ENCODE data around the gene TASP1. TPM values are rescaled to one million over a fixed set of nuclear protein-coding genes. Genes with fewer than 3 reads are reported as not detected.

The TASP1 gene
- total and polyA plus RNA-seq, 8 donors, result 2.9 to 33.8 (median 6.9) TPM

- Histone ChIP-seq H3K4me3 (no peak overlapping the region), H3K4me1 (peaks cover 0 to 2% (median 0%) of the 10 kb centered on the region in 4 donors), H3K27ac (no peak overlapping the region), H3K27me3 (no peaks in the 10 kb centered on the region), H3K9me3 (peaks cover 0 to 3% (median 0%) of the 10 kb centered on the region in 4 donors), H3K36me3 (peaks cover 0 to 6% (median 2%) of the 10 kb centered on the region in 4 donors)
- TF ChIP-seq EP300 (IDR thresholded peaks at IDR 0.05) (no peak), POLR2A (IDR thresholded peaks at IDR 0.05) (no peak), POLR2AphosphoS5 (IDR thresholded peaks at IDR 0.05) (no peak)
- TF ChIP-seq, protein P1, sequence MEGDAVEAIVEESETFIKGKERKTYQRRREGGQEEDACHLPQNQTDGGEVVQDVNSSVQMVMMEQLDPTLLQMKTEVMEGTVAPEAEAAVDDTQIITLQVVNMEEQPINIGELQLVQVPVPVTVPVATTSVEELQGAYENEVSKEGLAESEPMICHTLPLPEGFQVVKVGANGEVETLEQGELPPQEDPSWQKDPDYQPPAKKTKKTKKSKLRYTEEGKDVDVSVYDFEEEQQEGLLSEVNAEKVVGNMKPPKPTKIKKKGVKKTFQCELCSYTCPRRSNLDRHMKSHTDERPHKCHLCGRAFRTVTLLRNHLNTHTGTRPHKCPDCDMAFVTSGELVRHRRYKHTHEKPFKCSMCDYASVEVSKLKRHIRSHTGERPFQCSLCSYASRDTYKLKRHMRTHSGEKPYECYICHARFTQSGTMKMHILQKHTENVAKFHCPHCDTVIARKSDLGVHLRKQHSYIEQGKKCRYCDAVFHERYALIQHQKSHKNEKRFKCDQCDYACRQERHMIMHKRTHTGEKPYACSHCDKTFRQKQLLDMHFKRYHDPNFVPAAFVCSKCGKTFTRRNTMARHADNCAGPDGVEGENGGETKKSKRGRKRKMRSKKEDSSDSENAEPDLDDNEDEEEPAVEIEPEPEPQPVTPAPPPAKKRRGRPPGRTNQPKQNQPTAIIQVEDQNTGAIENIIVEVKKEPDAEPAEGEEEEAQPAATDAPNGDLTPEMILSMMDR (IDR thresholded peaks at IDR 0.05), result no peak
- DNase-seq, result no peak
- intact Hi-C loops (cut with DNase I; ENCODE audit: low total_unique reads), result no loop called here
Observed at GRCh38 chr20:13469262-13469661, 169.5 kb downstream of the TASP1 start.

- H3K4me3 ChIP-seq, result no peak overlapping the region
- no peaks in the 10 kb centered on the region for H3K27me3 ChIP-seq
- H3K9me3 ChIP-seq, result peaks cover 0 to 3% (median 0%) of the 10 kb centered on the region in 4 donors
Observed at GRCh38 chr20:13468166-13468565, 170.6 kb downstream of the TASP1 start.

GRCh38 chr20:13464702-13465101 is 174.0 kb downstream of the TASP1 start:
- Histone ChIP-seq H3K27me3 (no peaks in the 10 kb centered on the region), H3K9me3 (no peaks in the 10 kb centered on the region), H3K27ac (no peak overlapping the region), H3K4me3 (no peak overlapping the region), H3K4me1 (peaks cover 0 to 6% (median 0%) of the 10 kb centered on the region in 4 donors), H3K36me3 (peaks cover 0 to 11% (median 2%) of the 10 kb centered on the region in 4 donors)
- TF ChIP-seq POLR2AphosphoS5 (IDR thresholded peaks at IDR 0.05) (no peak), EP300 (IDR thresholded peaks at IDR 0.05) (no peak), POLR2A (IDR thresholded peaks at IDR 0.05) (no peak)
- TF ChIP-seq, protein P1 (IDR thresholded peaks at IDR 0.05), result no peak
- DNase-seq, result no peak
- intact Hi-C loops (cut with DNase I; ENCODE audit: low total_unique reads), result no loop called here
- 89 to 97% (median 94%) methylated on average over 3 of the region's 3 CpGs for WGBS, 5 donors

More at GRCh38 chr20:13468166-13468565, 170.6 kb downstream of the TASP1 start:
- Histone ChIP-seq H3K4me1 (peaks cover 0 to 6% (median 0%) of the 10 kb centered on the region in 4 donors), H3K27ac (no peak overlapping the region), H3K36me3 (peaks cover 0 to 6% (median 2%) of the 10 kb centered on the region in 4 donors)
- intact Hi-C loops (cut with DNase I; ENCODE audit: low total_unique reads), result no loop called here
- DNase-seq, result no peak
- TF ChIP-seq POLR2AphosphoS5 (IDR thresholded peaks at IDR 0.05) (no peak), EP300 (IDR thresholded peaks at IDR 0.05) (no peak), POLR2A (IDR thresholded peaks at IDR 0.05) (no peak)
- TF ChIP-seq, protein P1 (IDR thresholded peaks at IDR 0.05), result no peak

- 87 to 93% (median 90%) methylated on average over 2 of the region's 2 CpGs for WGBS, 5 donors
- H3K27me3 ChIP-seq, result no peaks in the 10 kb centered on the region
- intact Hi-C loops (cut with DNase I; ENCODE audit: low total_unique reads), result no loop called here
Observed at GRCh38 chr20:13461849-13462458, 176.8 kb downstream of the TASP1 start.

More at GRCh38 chr20:13461849-13462458, 176.8 kb downstream of the TASP1 start:
- Histone ChIP-seq H3K4me1 (peaks cover 0 to 6% (median 0%) of the 10 kb centered on the region in 4 donors), H3K4me3 (no peak overlapping the region), H3K27ac (no peak overlapping the region), H3K9me3 (no peaks in the 10 kb centered on the region), H3K36me3 (peaks cover 0 to 5% (median 0%) of the 10 kb centered on the region in 4 donors)
- no peak for DNase-seq
- TF ChIP-seq POLR2AphosphoS5 (IDR thresholded peaks at IDR 0.05), result no peak
- no peak for TF ChIP-seq POLR2A (IDR thresholded peaks at IDR 0.05)
- no peak for TF ChIP-seq EP300 (IDR thresholded peaks at IDR 0.05)
- TF ChIP-seq, protein P1 (IDR thresholded peaks at IDR 0.05), result no peak
